Effector CD8-positive, alpha-beta T cell (primary cell): ENCODE measurements around the gene TRAF6.
"Not testable (repeated sequence)": the region's sequence is repeated elsewhere in the genome, so short reads cannot be mapped to it uniquely, and the experiment has no call there.

Experiments
- DNase-seq: peaks from one replicate; lab custom pipeline; 2025; lab: John Stamatoyannopoulos, UW
- total RNA-seq, 4 experiments: gene quantifications; one replicate each; lab custom pipeline; 2026; lab: John Stamatoyannopoulos, UW

TRAF6 gene
- total RNA-seq: 44.5 to 92.9 (median 58.5) reads per million in 4 experiments

- DNase-seq: peak; percentile 77
These were observed at the start of gene TRAF6 for GRCh38 chr11:36509694-36510593. Gene TRAF6 (minus strand): TSS chr11:36510272. CDS start chr11:36501515, 8,757 bp downstream.

GRCh38 chr11:36558571-36559413 lies 48.7 kb upstream of the TRAF6 start:
- DNase-seq: no peak

GRCh38 chr11:36557991-36558390 lies 47.9 kb upstream of the TRAF6 start:
- no peak for DNase-seq

GRCh38 chr11:36557390-36557789 lies 47.3 kb upstream of the TRAF6 start:
- not testable (repeated sequence) for DNase-seq

GRCh38 chr11:36550385-36551115 lies 40.5 kb upstream of the TRAF6 start:
- DNase-seq: no peak

- no peak for DNase-seq
These were observed 30.9 kb upstream of the TRAF6 start for GRCh38 chr11:36540998-36541397.

GRCh38 chr11:36534276-36534840 lies 24.3 kb upstream of the TRAF6 start:
- no peak for DNase-seq

- DNase-seq: no peak
These were observed 23.0 kb upstream of the TRAF6 start for GRCh38 chr11:36532941-36533601.

GRCh38 chr11:36530840-36531239 lies 20.8 kb upstream of the TRAF6 start:
- no peak for DNase-seq

GRCh38 chr11:36513965-36514364 lies 3.9 kb upstream of the TRAF6 start:
- DNase-seq: no peak

GRCh38 chr11:36512016-36512415 lies 1.9 kb upstream of the TRAF6 start:
- DNase-seq: no peak

- not testable (repeated sequence) for DNase-seq
These were observed 990 bp upstream of the TRAF6 start for GRCh38 chr11:36511062-36511461.

GRCh38 chr11:36510594-36510942 lies 496 bp upstream of the TRAF6 start:
- DNase-seq: no peak

GRCh38 chr11:36509201-36509639 lies 852 bp downstream of the TRAF6 start:
- DNase-seq: peak; percentile 8

- no peak for DNase-seq
These were observed 1.3 kb downstream of the TRAF6 start for GRCh38 chr11:36508743-36509142.

GRCh38 chr11:36507824-36508489 lies 2.1 kb downstream of the TRAF6 start:
- DNase-seq: no peak

- no peak for DNase-seq
These were observed 8.8 kb downstream of the TRAF6 start for GRCh38 chr11:36501236-36501635.

- no peak for DNase-seq
These were observed 9.8 kb downstream of the TRAF6 start for GRCh38 chr11:36500315-36500721.

- DNase-seq: no peak
These were observed 10.8 kb downstream of the TRAF6 start for GRCh38 chr11:36499315-36499714.

- no peak for DNase-seq
These were observed 11.4 kb downstream of the TRAF6 start for GRCh38 chr11:36498721-36499120.

- DNase-seq: no peak
These were observed 16.7 kb downstream of the TRAF6 start for GRCh38 chr11:36493332-36493731.
